ENCODE data around the gene NABP1. TPM values are rescaled to one million over a fixed set of nuclear protein-coding genes. Genes with fewer than 3 reads are reported as not detected.

Gene NABP1
- total RNA-seq, 6 experiments from 2014 or later: 5.2 to 28.2 (median 20.7) TPM

GRCh38 chr2:191706791-191707190 lies 28.9 kb downstream of the NABP1 start:
- intact Hi-C loops (cut with DNase I): no loop called here
- Histone ChIP-seq H3K36me3 (no peaks in the 10 kb centered on the region), H3K4me1 (no peaks in the 10 kb centered on the region), H3K9me3 (no peaks in the 10 kb centered on the region), H3K27me3 (no peaks in the 10 kb centered on the region), H3K4me3 (no peak overlapping the region), H3K27ac (no peak overlapping the region)
- no peak for ATAC-seq
- 75% methylated on average over 2 of the region's 2 CpGs for WGBS (ENCODE audit: insufficient coverage, low coverage, low lambda C conversion rate, missing lambda C conversion rate)
- no peak for DNase-seq
- TF ChIP-seq POLR2A (IDR thresholded peaks at IDR 0.05): no peak
- no peak for TF ChIP-seq CTCF (IDR thresholded peaks at IDR 0.05)

GRCh38 chr2:191707542-191707941 lies 29.6 kb downstream of the NABP1 start:
- no peaks in the 10 kb centered on the region for H3K36me3 ChIP-seq
- H3K27me3 ChIP-seq: no peaks in the 10 kb centered on the region
- no peak overlapping the region for H3K27ac ChIP-seq
- 55% methylated on average over 2 of the region's 2 CpGs for WGBS (ENCODE audit: insufficient coverage, low coverage, low lambda C conversion rate, missing lambda C conversion rate)
- ATAC-seq (no peak), DNase-seq (no peak)
- no peaks in the 10 kb centered on the region for H3K9me3 ChIP-seq
- intact Hi-C loops (cut with DNase I): no loop called here
- H3K4me1 ChIP-seq: no peaks in the 10 kb centered on the region
- no peak overlapping the region for H3K4me3 ChIP-seq
- no peak for TF ChIP-seq POLR2A (IDR thresholded peaks at IDR 0.05)
- no peak for TF ChIP-seq CTCF (IDR thresholded peaks at IDR 0.05)

- intact Hi-C loops (cut with DNase I): no loop called here
- TF ChIP-seq POLR2A (IDR thresholded peaks at IDR 0.05) (no peak), CTCF (IDR thresholded peaks at IDR 0.05) (no peak)
- no peaks in the 10 kb centered on the region for H3K36me3 ChIP-seq
- 71% methylated on average over 1 of the region's 1 CpG for WGBS (ENCODE audit: insufficient coverage, low coverage, low lambda C conversion rate, missing lambda C conversion rate)
- H3K4me3 ChIP-seq: no peak overlapping the region
- DNase-seq (no peak), ATAC-seq (no peak)
- H3K27ac ChIP-seq: no peak overlapping the region
- no peaks in the 10 kb centered on the region for H3K27me3 ChIP-seq
- no peaks in the 10 kb centered on the region for H3K4me1 ChIP-seq
- no peaks in the 10 kb centered on the region for H3K9me3 ChIP-seq
Observed at GRCh38 chr2:191710411-191710900, 32.5 kb downstream of the NABP1 start.

GRCh38 chr2:191711621-191712020 lies 33.7 kb downstream of the NABP1 start:
- Histone ChIP-seq H3K9me3 (no peaks in the 10 kb centered on the region), H3K27ac (no peak overlapping the region), H3K36me3 (no peaks in the 10 kb centered on the region), H3K4me1 (no peaks in the 10 kb centered on the region), H3K27me3 (no peaks in the 10 kb centered on the region), H3K4me3 (no peak overlapping the region)
- intact Hi-C loops (cut with DNase I): no loop called here
- ATAC-seq (no peak), DNase-seq (no peak)
- WGBS (ENCODE audit: insufficient coverage, low coverage, low lambda C conversion rate, missing lambda C conversion rate): 79% methylated on average over 2 of the region's 2 CpGs
- no peak for TF ChIP-seq POLR2A (IDR thresholded peaks at IDR 0.05)
- TF ChIP-seq CTCF (IDR thresholded peaks at IDR 0.05): no peak

- ATAC-seq: peak; percentile 34 to 75 (median 62)
- intact Hi-C loops (cut with DNase I): no loop called here
- TF ChIP-seq CTCF (IDR thresholded peaks at IDR 0.05) (peak in 2 of 4 donors; percentile 27 to 32), POLR2A (IDR thresholded peaks at IDR 0.05) (no peak)
Observed at GRCh38 chr2:191713837-191714236, 35.9 kb downstream of the NABP1 start.

More at GRCh38 chr2:191713837-191714236, 35.9 kb downstream of the NABP1 start:
- DNase-seq: no peak
- 86% methylated on average over 1 of the region's 1 CpG for WGBS (ENCODE audit: insufficient coverage, low coverage, low lambda C conversion rate, missing lambda C conversion rate)
- H3K4me3 ChIP-seq: no peak overlapping the region
- no peaks in the 10 kb centered on the region for H3K4me1 ChIP-seq
- no peak overlapping the region for H3K27ac ChIP-seq
- no peaks in the 10 kb centered on the region for H3K9me3 ChIP-seq
- H3K36me3 ChIP-seq: no peaks in the 10 kb centered on the region
- H3K27me3 ChIP-seq: no peaks in the 10 kb centered on the region

Measured in right lobe of liver (tissue), 6 donors.